Ishikawa (cell line): ENCODE results near the gene THRB.

Experiments used
- CEBPB ChIP-seq: IDR thresholded peaks from 2 replicates; pipeline ENCODE4 v1.6.1; 2012
- CREB1 ChIP-seq: IDR thresholded peaks from 2 replicates; pipeline ENCODE4 v1.6.1; 2012; ENCODE audit warnings: low read depth
- EGR1 ChIP-seq: IDR thresholded peaks from 2 replicates; pipeline ENCODE4 v1.6.1; 2012
- EP300 ChIP-seq: IDR thresholded peaks from 2 replicates; pipeline ENCODE4 v1.6.1; 2012; ENCODE audit warnings: borderline replicate concordance
- REST ChIP-seq: IDR thresholded peaks from 2 replicates; pipeline ENCODE4 v1.6.1; 2012; ENCODE audit warnings: low read depth, mild to moderate bottlenecking
- USF1 ChIP-seq: IDR thresholded peaks from 2 replicates; pipeline ENCODE4 v1.6.1; 2012
- YY1 ChIP-seq: IDR thresholded peaks from 2 replicates; pipeline ENCODE4 v1.6.1; 2012; ENCODE audit warnings: low read depth

GRCh38 chr3:24164967-24165602 lies 329.6 kb downstream of the THRB start:
- TF ChIP-seq YY1 (no peak), EGR1 (no peak), USF1 (no peak), CEBPB (no peak), CREB1 (no peak), REST (no peak), EP300 (no peak)
